Stimulated activated CD4-positive, alpha-beta T cell treated with anti-CD3 and anti-CD28 coated beads, Interleukin-15, amount 100 ng/mL, for 1 hour (primary cell): Measurements from ENCODE around the gene SVOP.
"Not testable (repeated sequence)": the region's sequence is repeated elsewhere in the genome, so short reads cannot be mapped to it uniquely, and the experiment has no call there.

Experiments used
- DNase-seq, 2 donors: peaks; one replicate each; pipeline ENCODE4 v3.0.0-alpha.2; 2020; ENCODE audit warnings: low read depth in 1 of 2, low spot score in 1 of 2

Gene SVOP

GRCh38 chr12:109033239-109034196, 12.7 kb upstream of the SVOP start:
- no peak for DNase-seq

DNA sequence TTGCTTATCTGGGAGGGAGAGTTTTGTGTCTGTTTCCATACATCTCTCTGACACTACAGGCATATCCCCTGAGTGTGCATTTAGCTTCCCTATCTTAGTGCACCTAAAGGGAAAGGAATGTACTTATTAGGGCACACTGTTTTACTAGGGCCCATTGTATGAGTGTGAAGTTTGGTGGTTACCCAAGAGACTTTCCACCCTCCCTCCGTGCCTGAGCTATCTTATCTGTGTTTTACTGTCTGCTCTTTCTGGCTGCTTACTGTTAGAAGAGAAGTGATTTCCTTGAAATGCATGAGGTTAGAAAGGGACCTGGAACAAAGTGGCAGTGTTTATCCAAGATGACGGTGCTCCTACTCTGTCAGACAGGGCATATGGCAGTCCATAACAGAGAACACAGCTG, 8.5 kb upstream of the SVOP start:
- DNase-seq: no peak

GRCh38 chr12:109028624-109029023, 7.8 kb upstream of the SVOP start:
- not testable (repeated sequence) for DNase-seq

DNA sequence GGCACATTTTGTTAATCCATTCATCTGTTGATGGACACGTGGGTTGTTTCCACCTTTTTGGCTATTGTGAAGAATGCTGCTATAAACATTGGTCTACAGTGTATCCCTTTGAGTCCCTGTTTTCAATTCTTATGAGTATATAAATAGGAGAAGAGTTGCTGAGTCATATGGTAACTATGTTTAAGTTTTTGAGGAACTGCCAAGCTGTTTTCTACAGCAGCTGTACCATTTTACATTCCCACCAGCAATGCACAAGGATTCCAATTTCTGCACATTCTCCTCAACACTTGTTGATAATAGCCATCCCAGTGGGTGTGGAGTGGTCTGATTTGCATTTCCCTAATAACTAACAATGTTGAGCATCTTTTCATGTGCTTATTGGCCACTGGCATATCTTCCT, 6.9 kb upstream of the SVOP start:
- no peak for DNase-seq

DNA sequence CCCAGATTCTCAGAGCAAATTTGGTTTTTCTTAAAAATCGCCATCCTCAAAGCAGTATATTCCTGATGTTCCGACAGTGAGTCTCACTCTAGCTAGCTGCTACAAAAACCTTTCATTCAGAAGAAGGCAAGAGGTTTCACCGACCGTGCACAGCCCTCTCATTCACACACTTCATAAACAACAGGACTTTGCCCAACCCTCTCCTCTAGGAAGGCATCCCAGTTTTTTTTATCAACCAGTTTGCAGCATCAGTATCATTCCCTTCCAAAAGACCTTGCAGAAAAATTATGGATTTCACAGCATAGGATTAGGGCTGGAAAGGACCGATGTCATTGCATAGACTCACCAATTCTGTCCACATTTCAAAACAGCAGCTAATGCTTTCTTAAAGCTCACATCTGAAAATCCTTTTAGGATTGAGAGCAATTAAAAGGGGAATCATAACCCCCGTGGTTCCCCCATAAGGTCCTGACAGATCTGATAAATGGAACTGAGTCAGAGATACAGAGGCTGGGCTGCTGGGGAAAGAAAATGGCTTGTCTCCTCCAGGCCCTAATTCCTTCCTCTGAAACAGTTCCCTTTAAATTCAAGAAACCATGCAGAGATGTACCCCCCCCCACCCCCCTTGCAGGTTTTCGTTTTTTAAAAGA, 597 bp downstream of the SVOP start:
- no peak for DNase-seq

GRCh38 chr12:109018296-109018695, 2.6 kb downstream of the SVOP start:
- DNase-seq: no peak

GRCh38 chr12:109016978-109017377, 3.9 kb downstream of the SVOP start:
- DNase-seq: no peak

DNA sequence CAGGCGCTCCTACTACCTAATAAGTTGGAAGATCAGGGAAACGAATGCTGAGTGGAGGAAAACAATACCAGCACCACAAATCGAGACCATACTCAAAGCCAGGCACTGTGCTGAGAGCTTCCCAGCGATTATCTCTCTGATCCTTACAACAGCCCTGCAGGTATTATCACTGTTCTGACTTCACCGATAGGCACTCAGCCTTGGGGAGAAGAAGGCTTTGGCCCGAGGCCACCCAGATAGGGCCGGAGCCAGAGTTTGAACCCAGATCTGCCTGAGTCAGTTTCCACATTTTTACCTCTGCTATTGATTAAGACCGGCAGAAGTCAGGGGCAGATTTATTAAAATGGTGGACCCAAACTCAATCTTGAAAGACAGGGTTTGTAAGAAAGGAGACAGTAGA, 4.9 kb downstream of the SVOP start:
- DNase-seq: no peak

- no peak for DNase-seq
These were observed 5.7 kb downstream of the SVOP start for GRCh38 chr12:109014984-109015765.

GRCh38 chr12:109010259-109010658, 10.6 kb downstream of the SVOP start:
- no peak for DNase-seq

- no peak for DNase-seq
These were observed 11.1 kb downstream of the SVOP start for GRCh38 chr12:109009766-109010165.

- no peak for DNase-seq
These were observed 16.9 kb downstream of the SVOP start for GRCh38 chr12:109004017-109004416.

DNA sequence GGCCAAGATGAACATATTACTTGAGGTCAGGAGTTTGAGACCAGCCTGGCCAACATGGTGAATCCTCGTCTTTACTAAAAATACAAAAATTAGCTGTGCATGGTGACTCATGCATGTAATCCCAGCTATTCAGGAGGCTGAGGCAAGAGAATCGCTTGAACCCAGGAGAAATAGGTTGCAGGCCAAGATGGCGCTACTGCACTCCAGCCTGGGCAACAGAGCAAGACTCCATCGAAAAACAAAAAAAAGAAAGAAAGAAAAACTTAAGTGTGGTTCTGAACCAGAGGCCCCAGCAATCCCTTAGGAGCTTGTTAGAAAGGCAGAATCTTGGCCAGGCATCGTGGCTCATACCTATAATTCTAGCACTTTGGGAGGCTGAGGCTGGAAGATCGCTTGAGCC, 24.5 kb downstream of the SVOP start:
- DNase-seq: no peak

DNA sequence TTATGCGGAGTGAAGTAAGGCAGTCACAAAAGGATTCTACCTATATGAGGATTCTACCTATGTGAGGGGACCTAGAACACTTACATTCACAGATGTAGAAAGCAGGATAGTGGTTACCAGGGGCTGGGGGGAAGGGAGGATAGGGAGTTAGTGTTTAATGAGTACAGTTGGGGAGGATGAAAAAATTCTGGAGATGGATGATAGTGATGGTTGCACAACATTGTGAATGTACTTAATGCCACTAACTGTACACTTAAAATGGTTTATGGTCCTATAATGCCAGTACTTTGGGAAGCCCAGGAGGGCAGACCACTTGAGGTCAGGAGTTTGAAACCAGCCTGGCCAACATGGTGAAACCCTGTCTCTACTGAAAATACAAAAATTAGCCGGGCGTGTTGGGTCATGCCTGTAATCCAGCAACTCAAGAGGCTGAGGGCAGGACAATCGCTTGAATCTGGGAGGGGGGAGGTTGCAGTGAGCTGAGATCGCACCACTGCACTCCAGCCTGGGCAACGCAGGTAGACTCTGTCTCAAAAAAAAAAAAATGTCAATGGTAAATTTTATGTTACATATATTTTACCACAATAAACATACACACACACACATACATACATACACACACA, 25.4 kb downstream of the SVOP start:
- no peak for DNase-seq

- DNase-seq: not testable (repeated sequence)
These were observed 30.8 kb downstream of the SVOP start for GRCh38 chr12:108990103-108990502.

GRCh38 chr12:108989376-108989775, 31.5 kb downstream of the SVOP start:
- DNase-seq: no peak

- DNase-seq: no peak
These were observed 35.1 kb downstream of the SVOP start for GRCh38 chr12:108985750-108986149.

DNA sequence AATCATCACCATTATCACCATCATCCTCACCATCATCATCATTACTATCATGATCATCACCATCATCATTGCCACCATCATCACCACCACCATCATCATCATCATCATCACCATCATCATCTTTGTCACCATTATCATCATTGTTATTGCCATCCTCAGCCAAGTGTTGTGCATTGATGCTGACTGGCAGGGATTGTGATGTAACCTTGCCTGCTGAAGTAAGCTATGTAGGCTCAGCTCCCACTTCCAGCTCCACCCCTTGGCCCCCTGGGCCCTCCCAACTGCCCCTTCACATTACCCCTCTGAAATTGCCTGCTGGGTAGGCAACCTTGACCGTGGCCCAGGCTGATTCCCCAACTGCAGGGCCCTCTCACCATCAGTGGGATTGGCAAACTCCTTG, 37.6 kb downstream of the SVOP start:
- no peak for DNase-seq

- no peak for DNase-seq
These were observed 38.1 kb downstream of the SVOP start for GRCh38 chr12:108982621-108983219.

GRCh38 chr12:108981835-108982234, 39.0 kb downstream of the SVOP start:
- no peak for DNase-seq
